GF-D8 (cell line): ENCODE data around the gene VWA8.

ENCODE experiments used
- DNase-seq: peaks from one replicate; lab custom pipeline; 2025; lab: John Stamatoyannopoulos, UW

VWA8 gene

DNA sequence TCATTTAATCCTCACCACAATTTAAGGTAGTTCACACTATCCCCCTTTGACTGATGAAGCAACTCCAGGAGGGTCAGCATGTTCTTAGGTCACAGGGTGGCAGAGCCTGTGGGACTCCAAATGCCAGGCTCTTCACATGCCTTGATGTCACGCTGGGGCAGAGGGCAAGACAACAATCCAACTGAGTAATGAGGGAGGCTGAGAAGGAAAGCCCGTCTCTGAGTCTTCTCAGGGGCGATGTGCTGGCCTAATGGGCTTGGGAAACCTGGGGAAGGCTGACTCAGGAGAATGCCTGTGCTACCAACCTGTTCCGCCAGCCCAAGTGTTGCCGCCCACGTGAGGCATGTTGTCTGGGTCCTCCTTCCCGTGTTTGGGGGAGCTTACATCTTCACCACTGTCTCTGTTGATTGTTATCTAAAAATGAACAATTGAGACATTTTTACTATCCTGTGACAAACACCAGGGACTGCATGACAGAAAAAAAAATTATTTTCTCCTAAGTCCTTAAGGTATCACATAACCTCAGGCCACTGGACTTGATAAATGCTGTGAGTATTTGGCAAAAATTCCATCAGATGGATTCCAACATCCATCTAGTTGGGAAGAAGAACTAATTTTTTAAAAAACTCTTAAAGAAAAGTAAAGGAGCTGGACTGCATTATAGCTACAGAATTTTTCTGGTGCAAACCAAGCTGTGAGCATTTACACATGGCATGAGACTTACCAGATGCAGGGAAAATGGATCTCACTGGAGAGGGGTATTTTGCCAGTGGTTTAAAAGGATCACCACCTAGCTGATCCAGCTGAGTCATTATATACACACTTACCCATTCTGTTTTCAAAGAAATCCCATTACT is 346.0 kb downstream of the VWA8 start:
- no peak for DNase-seq

- DNase-seq, result no peak
Observed at GRCh38 chr13:41613984-41614661, 346.8 kb downstream of the VWA8 start.

DNA sequence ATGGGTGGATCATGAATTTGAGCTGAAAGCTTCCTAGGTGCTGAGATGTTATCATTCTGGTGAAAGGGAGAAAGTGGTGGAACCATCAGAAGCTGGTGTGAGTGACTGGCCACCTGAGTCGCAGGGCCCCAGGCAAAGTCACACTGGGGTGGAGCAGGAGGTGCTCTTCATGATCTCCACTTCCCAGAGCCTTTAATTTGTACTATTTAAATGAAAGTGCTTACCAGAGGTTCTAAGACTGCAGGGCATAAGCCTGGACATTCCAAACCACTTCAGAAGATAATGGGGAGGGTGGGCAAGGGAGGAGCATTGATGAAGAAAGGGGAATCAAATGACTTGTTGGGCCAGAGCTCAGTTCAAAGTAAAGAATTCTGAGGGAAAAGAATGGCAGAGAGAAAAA is 347.4 kb downstream of the VWA8 start:
- no peak for DNase-seq

- DNase-seq, result no peak
Observed at GRCh38 chr13:41611385-41611784, 349.5 kb downstream of the VWA8 start.

DNA sequence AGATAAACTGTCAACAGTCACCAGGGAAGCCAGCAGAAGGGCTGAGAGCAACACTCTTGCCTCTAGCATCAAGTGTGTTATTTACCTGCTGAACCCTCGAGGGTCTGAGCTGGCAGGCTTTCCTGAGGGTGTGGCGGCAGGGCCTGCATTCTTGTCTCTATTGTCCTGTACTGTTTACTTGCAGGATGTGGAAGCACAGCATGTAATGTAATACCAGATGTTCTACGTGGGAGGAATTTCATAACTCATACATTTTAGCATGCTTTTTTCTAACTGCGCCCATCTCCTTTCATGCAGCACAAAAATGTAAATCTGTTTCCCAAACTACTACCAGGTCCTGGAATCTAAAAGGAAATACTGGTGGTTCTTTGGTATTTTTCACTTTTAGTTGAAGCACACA is 350.5 kb downstream of the VWA8 start:
- DNase-seq, result no peak

DNA sequence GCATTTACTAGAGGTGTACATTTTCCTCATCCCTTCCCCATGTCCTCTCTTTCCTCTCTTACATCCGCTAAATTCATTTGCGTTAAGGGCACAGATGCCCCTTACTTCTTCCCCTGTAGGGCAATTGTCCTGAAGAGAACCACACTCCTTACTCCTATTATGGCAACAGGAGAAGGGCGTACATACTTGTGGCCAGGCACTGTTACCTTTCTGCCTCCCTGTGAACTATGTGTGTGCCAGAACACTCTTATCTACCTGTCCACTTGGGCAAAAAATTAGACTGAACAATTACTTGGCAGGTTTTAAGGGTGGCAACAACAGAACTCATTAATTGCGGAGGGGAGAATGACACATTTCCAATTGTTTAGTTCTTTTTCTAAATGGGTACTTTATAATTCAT is 351.1 kb downstream of the VWA8 start:
- DNase-seq, result no peak

DNA sequence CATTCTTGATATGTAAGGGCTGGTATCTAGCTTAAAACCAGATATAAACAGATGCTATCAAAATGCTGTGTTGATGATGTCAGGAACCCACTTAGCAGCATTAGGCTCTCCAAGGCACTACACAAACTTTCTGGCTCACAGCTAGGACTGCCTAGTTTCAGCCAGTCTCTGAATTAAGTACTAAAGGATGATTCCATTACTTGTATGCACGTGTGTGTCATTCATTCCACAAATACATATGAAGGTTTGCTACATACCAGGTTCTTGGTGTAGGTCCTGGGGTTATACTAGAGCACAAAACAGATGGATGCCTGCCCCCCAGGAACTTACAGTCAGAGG is 352.1 kb downstream of the VWA8 start:
- no peak for DNase-seq

DNA sequence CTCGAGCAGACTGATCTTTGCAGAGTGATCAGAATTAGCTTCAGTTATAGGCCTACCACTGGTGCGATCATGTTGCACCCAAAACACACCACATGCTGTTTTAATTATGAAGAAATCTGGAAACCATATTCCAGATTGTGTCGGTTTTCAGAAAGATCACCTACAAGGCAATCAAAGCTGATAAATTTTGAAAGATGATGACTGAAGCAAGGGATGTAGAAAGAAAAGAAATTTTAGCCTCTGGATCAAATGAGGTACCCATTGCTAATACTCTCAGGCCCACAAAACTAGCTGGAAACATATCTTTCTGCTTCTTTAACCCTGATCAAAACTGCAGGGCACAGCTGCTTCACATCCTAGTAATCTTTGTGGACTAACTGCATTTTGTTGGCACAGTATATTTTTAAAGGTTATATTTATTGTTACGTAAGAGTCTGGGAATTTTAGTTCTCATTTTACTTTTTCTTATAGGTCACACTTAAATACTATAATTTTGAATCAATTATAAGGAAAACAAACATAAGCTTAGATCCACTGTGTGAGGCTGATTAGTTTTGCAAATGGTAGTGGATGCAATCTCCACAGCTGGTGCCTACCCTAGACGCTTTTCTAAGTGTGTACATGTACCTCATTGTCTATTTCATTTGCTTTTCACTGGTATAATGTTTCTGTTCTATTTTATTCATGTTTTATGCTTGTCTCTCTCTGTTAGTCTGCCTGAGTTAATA is 352.6 kb downstream of the VWA8 start:
- DNase-seq, result no peak

DNA sequence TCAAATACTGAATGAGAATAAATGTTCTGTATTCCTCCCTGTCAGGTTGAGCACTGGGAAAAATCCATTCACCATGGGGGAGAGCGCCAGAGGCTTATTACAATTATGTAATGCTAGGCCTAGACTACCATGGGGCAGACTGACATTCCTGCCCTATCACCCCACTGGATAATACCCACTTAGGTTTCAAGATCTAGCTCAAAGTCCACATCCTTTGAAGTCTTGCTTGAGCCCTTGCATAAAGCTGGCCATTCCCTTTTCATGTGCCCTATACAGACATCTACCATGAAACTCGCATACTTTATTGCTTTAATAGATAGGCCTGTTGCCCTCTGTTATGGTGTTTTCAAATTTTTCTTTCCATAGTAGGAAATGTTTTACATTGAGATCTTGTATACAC is 354.3 kb downstream of the VWA8 start:
- DNase-seq, result no peak

DNA sequence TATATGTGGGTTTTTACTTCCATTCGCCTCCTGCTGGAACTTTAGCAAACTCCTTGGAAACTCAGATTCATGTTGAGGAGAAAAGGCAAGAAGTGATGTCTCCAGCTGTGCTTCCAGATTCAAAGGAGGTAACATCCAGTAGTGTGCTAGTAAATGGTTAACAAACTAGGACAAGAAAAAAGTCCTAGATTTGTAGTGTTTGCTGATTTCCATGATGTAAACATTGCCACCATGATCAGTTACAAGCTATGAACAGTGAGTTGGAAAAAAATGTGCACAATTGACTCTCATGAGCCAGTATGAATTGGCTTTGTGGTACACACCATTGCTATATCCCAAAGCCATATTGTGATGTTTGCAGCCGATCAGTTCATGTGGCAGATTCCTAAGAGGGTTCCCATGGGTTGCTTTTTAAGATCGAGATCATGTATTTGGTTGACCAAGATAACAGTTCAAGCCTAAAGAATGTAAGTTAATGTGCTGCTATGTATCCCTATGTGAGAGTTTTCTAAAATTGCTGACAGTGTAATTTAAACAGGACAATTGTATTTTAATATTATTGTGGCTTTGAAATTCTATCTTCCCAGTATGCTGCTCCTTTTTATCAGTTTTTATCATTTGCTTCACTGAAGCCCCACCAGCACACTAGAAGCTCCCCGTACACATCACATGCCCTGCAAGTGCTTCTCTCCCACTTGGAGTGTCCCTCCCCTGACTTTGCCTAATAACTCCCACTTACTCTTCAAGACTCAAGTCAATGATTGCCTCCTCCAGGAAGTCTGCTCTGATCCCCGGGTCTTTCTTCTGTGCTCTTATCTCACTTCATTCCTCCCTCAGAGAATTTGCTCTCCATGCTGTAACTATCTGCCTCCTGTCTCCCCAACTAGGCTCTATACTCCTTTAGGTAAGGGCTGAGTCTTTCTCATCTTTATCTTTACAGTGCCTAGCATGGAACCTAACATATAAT is 355.3 kb downstream of the VWA8 start:
- no peak for DNase-seq

- DNase-seq, result no peak
Observed at GRCh38 chr13:41603917-41604316, 357.0 kb downstream of the VWA8 start.

GRCh38 chr13:41601718-41602445 is 359.0 kb downstream of the VWA8 start:
- DNase-seq, result no peak

GRCh38 chr13:41599619-41600018 is 361.3 kb downstream of the VWA8 start:
- DNase-seq, result no peak

GRCh38 chr13:41597348-41598041 is 363.4 kb downstream of the VWA8 start:
- no peak for DNase-seq

- DNase-seq, result no peak
Observed at GRCh38 chr13:41596190-41596589, 364.7 kb downstream of the VWA8 start.

- DNase-seq, result no peak
Observed at GRCh38 chr13:41595298-41595697, 365.6 kb downstream of the VWA8 start.

- DNase-seq, result no peak
Observed at GRCh38 chr13:41590643-41591042, 370.3 kb downstream of the VWA8 start.

DNA sequence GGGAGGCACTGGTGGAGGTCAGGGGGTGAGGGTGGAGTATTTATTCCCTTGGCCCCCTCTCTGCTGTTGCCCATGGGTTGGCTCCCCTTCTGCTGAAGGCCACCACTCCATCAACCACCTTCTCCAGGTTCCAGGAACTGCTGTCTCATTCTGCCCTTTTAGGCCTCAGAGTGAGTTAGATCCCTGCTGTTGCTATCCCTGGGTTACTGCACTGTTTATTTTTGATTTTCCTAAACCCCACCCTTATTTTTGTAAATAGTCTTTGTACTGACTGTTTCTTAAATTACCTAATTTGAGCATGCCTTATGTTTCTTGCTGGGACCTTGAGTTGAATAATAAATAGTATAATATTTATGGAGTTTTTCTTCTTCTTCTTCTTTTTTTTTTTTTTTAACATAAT is 370.8 kb downstream of the VWA8 start:
- no peak for DNase-seq

DNA sequence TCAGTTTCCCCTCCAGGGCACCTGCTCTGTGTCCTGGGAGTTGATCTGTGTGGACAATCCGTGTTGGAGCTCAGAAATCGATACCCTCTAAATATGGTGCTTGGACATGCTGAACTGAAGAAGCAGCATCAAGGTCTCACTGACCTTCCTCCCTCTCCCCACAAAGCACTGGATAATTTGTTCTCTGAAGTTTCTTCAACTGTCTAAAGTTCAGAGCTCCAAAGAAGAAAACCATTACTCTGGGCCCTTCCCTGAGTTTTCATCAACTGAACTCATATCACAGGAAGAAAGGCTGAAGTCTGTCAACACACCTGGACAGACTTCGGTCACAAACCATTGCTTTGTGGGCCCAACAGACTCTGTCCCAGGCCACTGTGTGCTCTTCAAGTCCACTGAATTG is 371.5 kb downstream of the VWA8 start:
- DNase-seq, result no peak

- no peak for DNase-seq
Observed at GRCh38 chr13:41588899-41589298, 372.0 kb downstream of the VWA8 start.

- DNase-seq, result no peak
Observed at GRCh38 chr13:41588448-41588847, 372.5 kb downstream of the VWA8 start.
